SJCRH30 (cell line): Measurements from ENCODE around the gene ZBP1. TPM values are rescaled to one million over a fixed set of nuclear protein-coding genes. Genes with fewer than 3 reads are reported as not detected.

Experiments
- DNase-seq, 2 experiments: peaks; one replicate each; pipeline ENCODE4 v3.0.0-alpha.2; 2015 to 2020
- H3K27ac ChIP-seq: fragments of 250-450 bp; sonication (Bioruptor Pico); 2 replicates; pipeline ENCODE4 v1.5.1; 2020; ENCODE audit warnings: mild to moderate bottlenecking, moderate library complexity
- H3K27me3 ChIP-seq: fragments of 250-450 bp; sonication (Bioruptor Pico); 2 replicates; pipeline ENCODE4 v1.5.1; 2020; ENCODE audit warnings: mild to moderate bottlenecking, moderate library complexity
- H3K36me3 ChIP-seq: fragments of 250-450 bp; sonication (Bioruptor Pico); 2 replicates; pipeline ENCODE4 v1.5.1; 2020; ENCODE audit warnings: mild to moderate bottlenecking, moderate library complexity
- H3K4me1 ChIP-seq: fragments of 250-450 bp; sonication (Bioruptor Pico); 2 replicates; pipeline ENCODE4 v1.5.1; 2020; ENCODE audit warnings: mild to moderate bottlenecking, moderate library complexity
- H3K4me3 ChIP-seq: fragments of 250-450 bp; sonication (Bioruptor Pico); 2 replicates; pipeline ENCODE4 v1.5.1; 2020; ENCODE audit warnings: mild to moderate bottlenecking, moderate library complexity
- H3K9me3 ChIP-seq: fragments of 250-450 bp; sonication (Bioruptor Pico); replicated peaks from 2 replicates; pipeline ENCODE4 v1.5.1; 2020; ENCODE audit warnings: mild to moderate bottlenecking, moderate library complexity
- total RNA-seq: library from RNA; depleted of rRNA; stranded (reverse); fragments of >200 nt; shearing (Covaris generic); gene quantifications from 2 replicates; pipeline ENCODE4 v1.2.3, GENCODE V29; 2014

The ZBP1 gene
- total RNA-seq, 1 experiment from 2014 or later: 0.02 TPM

DNA sequence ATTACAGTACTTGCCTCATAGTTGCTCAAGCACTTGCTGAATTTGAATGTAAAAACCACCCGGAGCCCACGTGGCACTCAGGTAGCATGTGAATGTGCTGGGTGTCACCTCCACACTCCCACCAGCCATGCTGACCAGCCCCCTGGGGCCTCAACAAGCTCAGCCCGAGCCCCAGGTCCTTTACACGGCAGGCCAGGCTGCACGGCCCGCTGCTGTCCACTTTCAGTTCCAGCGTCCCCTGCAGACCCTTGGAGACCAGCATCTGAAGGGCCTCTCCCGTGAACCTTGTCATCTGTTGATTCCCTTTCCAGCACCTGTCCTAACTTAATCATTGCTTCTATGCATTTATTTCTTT lies 33.3 kb upstream of the ZBP1 start:
- Histone ChIP-seq H3K4me1 (no peaks in the 10 kb centered on the region), H3K27me3 (no peaks in the 10 kb centered on the region), H3K27ac (no peak overlapping the region), H3K4me3 (no peak overlapping the region), H3K9me3 (no peaks in the 10 kb centered on the region), H3K36me3 (peaks cover 75% of the 10 kb centered on the region)
- DNase-seq: peak in 1 of 2 experiments; percentile 2

- Histone ChIP-seq H3K36me3 (peaks cover 69% of the 10 kb centered on the region), H3K27ac (no peak overlapping the region), H3K9me3 (no peaks in the 10 kb centered on the region), H3K4me1 (no peaks in the 10 kb centered on the region), H3K27me3 (no peaks in the 10 kb centered on the region), H3K4me3 (no peak overlapping the region)
- DNase-seq: peak in 1 of 2 experiments; percentile 4
These were observed 32.6 kb upstream of the ZBP1 start for GRCh38 chr20:57652606-57653545.

DNA sequence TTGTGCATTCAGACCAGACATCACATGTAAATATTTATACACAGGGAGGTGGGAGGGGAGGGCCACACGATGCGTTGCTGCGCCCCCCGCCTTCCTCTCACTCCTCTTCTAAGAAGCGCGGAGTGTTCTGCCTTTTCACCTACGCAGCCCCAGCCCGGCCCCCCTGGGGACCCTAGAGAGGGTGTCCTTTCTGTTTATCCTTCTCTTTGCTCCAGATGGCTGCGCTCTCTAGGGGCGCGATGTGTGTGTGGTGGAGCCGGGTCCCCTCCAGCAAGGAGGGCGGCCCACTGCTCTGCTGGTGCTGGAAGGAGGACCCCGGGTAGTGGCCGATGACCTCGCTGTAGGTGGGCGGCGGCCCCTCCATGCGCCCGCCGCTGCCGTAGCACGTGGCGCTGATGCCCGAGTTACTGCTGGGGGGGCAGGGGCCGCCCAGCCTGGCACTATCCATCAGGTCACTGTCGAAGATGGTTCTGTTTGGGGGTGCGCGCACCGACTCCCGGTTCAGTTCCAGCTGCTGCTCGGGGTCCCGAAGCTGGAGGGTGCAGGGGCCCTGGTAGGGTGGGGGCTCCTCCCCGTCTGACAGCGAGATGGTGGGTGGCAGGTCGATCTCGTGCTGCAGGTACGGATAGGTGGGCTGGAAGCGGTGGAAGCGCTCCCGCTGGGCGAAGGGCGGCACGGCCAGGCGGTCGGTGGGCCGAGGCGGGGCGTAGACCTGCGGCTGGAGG lies 31.8 kb upstream of the ZBP1 start:
- H3K27ac ChIP-seq: no peak overlapping the region
- no peaks in the 10 kb centered on the region for H3K27me3 ChIP-seq
- peaks cover 63% of the 10 kb centered on the region for H3K36me3 ChIP-seq
- no peak overlapping the region for H3K4me3 ChIP-seq
- DNase-seq: peak in 1 of 2 experiments; percentile 9
- H3K9me3 ChIP-seq: no peaks in the 10 kb centered on the region
- no peaks in the 10 kb centered on the region for H3K4me1 ChIP-seq

DNA sequence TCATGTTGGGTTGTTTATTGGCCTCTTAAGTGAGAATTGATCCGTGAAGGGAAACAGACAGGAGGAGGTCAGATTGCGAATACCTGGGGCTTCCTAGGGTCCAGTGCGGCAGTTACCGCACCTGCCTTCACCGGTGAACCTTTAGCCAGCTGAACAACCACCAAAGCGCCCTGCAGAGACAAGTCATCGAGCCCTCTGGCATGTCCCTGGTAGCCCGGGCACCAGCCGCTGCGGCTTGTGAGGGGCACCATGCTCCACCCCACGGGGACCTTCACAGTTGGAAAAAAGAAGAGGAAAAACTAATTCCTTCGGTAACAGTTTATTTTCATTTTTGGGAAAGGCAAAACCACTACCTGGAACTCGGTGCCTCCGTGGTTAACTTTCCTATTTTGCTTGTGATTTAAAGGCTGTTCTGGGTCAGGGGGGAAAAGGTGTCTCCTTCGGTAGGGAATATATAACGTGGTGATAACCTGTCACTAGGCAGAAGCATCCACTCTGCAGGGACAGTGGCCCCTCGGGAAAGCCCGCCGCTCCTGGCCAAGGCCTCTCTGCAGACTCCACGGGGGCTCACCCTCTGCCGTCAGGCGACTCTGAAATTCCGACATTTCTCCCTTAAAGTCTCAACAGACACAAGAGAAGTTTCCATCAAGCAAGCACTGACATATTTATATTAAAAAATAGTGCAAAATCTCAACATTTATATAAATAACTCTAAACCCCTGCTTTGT lies 30.7 kb upstream of the ZBP1 start:
- H3K4me1 ChIP-seq: no peaks in the 10 kb centered on the region
- no peaks in the 10 kb centered on the region for H3K27me3 ChIP-seq
- no peak for DNase-seq
- peaks cover 55% of the 10 kb centered on the region for H3K36me3 ChIP-seq
- H3K27ac ChIP-seq: no peak overlapping the region
- H3K9me3 ChIP-seq: no peaks in the 10 kb centered on the region
- H3K4me3 ChIP-seq: no peak overlapping the region

DNA sequence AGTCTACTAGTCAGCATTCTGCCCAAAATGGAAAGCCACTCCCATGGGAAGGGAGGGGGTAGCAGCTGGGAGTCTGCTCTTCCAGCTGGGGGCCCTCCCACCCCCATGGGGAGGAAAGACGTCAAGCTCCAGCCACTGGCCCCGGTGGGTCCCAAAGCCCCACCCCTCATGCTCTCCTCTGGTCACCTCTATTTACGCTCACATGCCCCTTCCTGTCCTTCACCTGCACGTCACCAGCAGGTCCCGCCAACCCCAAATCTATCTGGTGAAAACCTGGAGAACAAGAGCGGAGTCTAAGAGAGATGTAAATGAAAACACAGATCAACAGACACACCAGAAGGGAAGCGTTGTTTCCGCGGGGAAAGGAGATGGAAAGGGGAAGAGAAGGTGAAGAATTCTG lies 30.0 kb upstream of the ZBP1 start:
- Histone ChIP-seq H3K4me3 (no peak overlapping the region), H3K9me3 (no peaks in the 10 kb centered on the region), H3K27me3 (no peaks in the 10 kb centered on the region), H3K36me3 (peaks cover 52% of the 10 kb centered on the region), H3K4me1 (no peaks in the 10 kb centered on the region), H3K27ac (no peak overlapping the region)
- DNase-seq: peak in 1 of 2 experiments; percentile 6

- peaks cover 3% of the 10 kb centered on the region; the same call in 1 of the 2 replicates for H3K9me3 ChIP-seq
- no peak for DNase-seq
- no peak overlapping the region for H3K4me3 ChIP-seq
- no peak overlapping the region for H3K27ac ChIP-seq
- H3K36me3 ChIP-seq: peaks cover 48% of the 10 kb centered on the region
- no peaks in the 10 kb centered on the region for H3K4me1 ChIP-seq
- no peaks in the 10 kb centered on the region for H3K27me3 ChIP-seq
These were observed 29.4 kb upstream of the ZBP1 start for GRCh38 chr20:57649617-57650015.

DNA sequence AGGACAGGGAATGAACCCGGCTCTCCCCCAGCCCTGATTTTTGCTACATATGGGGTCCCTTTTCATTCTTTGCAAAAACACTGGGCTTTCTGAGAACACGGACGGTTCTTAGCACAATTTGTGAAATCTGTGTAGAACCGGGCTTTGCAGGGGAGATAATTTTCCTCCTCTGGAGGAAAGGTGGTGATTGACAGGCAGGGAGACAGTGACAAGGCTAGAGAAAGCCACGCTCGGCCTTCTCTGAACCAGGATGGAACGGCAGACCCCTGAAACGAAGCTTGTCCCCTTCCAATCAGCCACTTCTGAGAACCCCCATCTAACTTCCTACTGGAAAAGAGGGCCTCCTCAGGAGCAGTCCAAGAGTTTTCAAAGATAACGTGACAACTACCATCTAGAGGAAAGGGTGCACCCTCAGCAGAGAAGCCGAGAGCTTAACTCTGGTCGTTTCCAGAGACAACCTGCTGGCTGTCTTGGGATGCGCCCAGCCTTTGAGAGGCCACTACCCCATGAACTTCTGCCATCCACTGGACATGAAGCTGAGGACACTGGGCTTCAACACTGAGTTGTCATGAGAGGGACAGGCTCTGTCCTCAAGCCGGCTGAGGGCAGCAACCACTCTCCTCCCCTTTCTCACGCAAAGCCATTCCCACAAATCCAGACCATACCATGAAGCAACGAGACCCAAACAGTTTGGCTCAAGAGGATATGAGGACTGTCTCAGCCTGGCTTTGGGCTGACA lies 28.8 kb upstream of the ZBP1 start:
- Histone ChIP-seq H3K4me3 (no peak overlapping the region), H3K4me1 (no peaks in the 10 kb centered on the region), H3K9me3 (peaks cover 6% of the 10 kb centered on the region; the same call in 1 of the 2 replicates), H3K27me3 (no peaks in the 10 kb centered on the region), H3K27ac (no peak overlapping the region), H3K36me3 (peaks cover 47% of the 10 kb centered on the region)
- no peak for DNase-seq

DNA sequence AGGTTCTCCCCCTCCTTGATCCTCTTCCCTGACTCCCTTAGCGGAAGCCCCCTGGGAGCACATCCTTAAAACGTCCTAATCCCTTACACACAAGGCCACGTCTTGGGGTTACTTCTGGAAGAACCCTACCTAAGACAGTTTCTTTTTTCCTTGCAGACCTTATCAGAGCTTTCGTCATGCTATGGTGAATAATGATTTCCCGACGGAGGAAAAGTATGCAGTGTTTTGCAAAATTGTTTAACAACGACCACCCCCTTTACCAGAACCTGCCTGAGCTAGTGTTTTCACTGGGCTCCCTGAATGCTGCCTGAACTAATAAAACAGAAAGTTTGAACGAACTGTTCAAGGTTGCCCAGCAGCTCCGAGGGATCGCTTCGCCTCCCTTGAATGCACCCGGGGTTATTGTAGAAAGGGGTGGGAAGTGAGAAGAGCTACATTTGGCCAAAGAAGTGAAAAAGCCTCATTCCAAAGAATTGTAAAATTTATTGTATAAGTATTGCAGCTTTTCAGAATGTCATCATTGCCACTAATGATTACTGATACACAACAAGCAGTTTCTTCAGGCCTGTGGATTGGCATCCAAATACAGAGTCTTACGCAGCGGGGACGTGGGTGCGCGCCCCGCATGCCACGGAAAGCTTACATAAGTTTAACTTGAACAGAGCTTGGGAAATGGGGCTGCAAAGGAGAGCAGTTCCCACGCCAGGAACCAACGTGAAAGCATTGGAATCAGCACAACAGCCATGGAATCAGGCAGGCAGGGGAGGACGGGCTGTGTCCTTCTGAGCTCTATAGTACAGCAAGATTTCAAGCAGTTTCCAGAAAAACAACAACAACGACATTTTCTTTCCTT lies 27.9 kb upstream of the ZBP1 start:
- Histone ChIP-seq H3K27me3 (no peaks in the 10 kb centered on the region), H3K9me3 (peaks cover 10% of the 10 kb centered on the region; the same call in 1 of the 2 replicates), H3K4me3 (no peak overlapping the region), H3K36me3 (peaks cover 38% of the 10 kb centered on the region), H3K4me1 (no peaks in the 10 kb centered on the region), H3K27ac (no peak overlapping the region)
- DNase-seq: no peak

- Histone ChIP-seq H3K27ac (no peak overlapping the region), H3K4me3 (no peak overlapping the region), H3K27me3 (no peaks in the 10 kb centered on the region), H3K9me3 (peaks cover 10% of the 10 kb centered on the region; the same call in 1 of the 2 replicates), H3K36me3 (peaks cover 31% of the 10 kb centered on the region), H3K4me1 (no peaks in the 10 kb centered on the region)
- DNase-seq: no peak
These were observed 27.0 kb upstream of the ZBP1 start for GRCh38 chr20:57647006-57647932.

DNA sequence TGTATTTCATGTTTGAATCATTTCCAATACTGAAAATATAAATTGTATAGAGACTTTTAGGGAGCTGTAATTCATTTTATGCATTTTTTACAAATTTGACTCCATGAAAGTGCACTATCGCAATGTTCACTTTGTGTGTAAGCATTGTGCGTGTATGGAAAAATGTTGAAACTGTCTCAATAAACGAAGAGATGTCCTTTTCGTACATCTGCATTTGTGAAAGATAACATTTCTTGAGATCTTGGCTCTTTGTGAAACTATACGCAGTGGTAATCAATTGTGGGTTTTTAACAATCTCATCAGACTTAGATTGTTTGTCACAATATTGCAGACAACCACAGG lies 18.6 kb upstream of the ZBP1 start:
- no peak for DNase-seq
- peaks cover 12% of the 10 kb centered on the region for H3K9me3 ChIP-seq
- no peaks in the 10 kb centered on the region for H3K36me3 ChIP-seq
- H3K27me3 ChIP-seq: no peaks in the 10 kb centered on the region
- H3K4me1 ChIP-seq: peaks cover 8% of the 10 kb centered on the region; the same call in 1 of the 2 replicates
- H3K27ac ChIP-seq: no peak overlapping the region
- no peak overlapping the region for H3K4me3 ChIP-seq

GRCh38 chr20:57638173-57638894 lies 18.1 kb upstream of the ZBP1 start:
- no peaks in the 10 kb centered on the region for H3K27me3 ChIP-seq
- H3K27ac ChIP-seq: no peak overlapping the region
- peaks cover 10% of the 10 kb centered on the region for H3K9me3 ChIP-seq
- H3K4me3 ChIP-seq: no peak overlapping the region
- peaks cover 8% of the 10 kb centered on the region; the same call in 1 of the 2 replicates for H3K4me1 ChIP-seq
- no peaks in the 10 kb centered on the region for H3K36me3 ChIP-seq
- no peak for DNase-seq

GRCh38 chr20:57633945-57634491 lies 13.8 kb upstream of the ZBP1 start:
- no peak for DNase-seq
- no peak overlapping the region for H3K4me3 ChIP-seq
- no peaks in the 10 kb centered on the region for H3K36me3 ChIP-seq
- no peaks in the 10 kb centered on the region for H3K27me3 ChIP-seq
- H3K27ac ChIP-seq: no peak overlapping the region
- peaks cover 8% of the 10 kb centered on the region; the same call in 1 of the 2 replicates for H3K4me1 ChIP-seq
- H3K9me3 ChIP-seq: peaks cover 10% of the 10 kb centered on the region
